Ishikawa (cell line): ENCODE data around the gene ABCA7.

Experiments used
- CEBPB ChIP-seq: IDR thresholded peaks from 2 replicates; pipeline ENCODE4 v1.6.1; 2012
- CREB1 ChIP-seq: IDR thresholded peaks from 2 replicates; pipeline ENCODE4 v1.6.1; 2012; ENCODE audit warnings: low read depth
- EGR1 ChIP-seq: IDR thresholded peaks from 2 replicates; pipeline ENCODE4 v1.6.1; 2012
- EP300 ChIP-seq: IDR thresholded peaks from 2 replicates; pipeline ENCODE4 v1.6.1; 2012; ENCODE audit warnings: borderline replicate concordance
- FOXM1 ChIP-seq: IDR thresholded peaks from 2 replicates; pipeline ENCODE4 v1.6.1; 2012; ENCODE audit warnings: low read depth, borderline replicate concordance
- NFIC ChIP-seq: IDR thresholded peaks from 2 replicates; pipeline ENCODE4 v1.6.1; 2012
- RAD21 ChIP-seq: IDR thresholded peaks from 2 replicates; pipeline ENCODE4 v1.6.1; 2012; ENCODE audit warnings: low read depth
- TAF1 ChIP-seq: IDR thresholded peaks from 2 replicates; pipeline ENCODE4 v1.6.1; 2012; ENCODE audit warnings: low read depth, mild to moderate bottlenecking
- TCF12 ChIP-seq: IDR thresholded peaks from 2 replicates; pipeline ENCODE4 v1.6.1; 2012; ENCODE audit warnings: low read depth
- TEAD4 ChIP-seq: IDR thresholded peaks from 2 replicates; pipeline ENCODE4 v1.6.1; 2012
- YY1 ChIP-seq: IDR thresholded peaks from 2 replicates; pipeline ENCODE4 v1.6.1; 2012; ENCODE audit warnings: low read depth
- ZBTB7A ChIP-seq: IDR thresholded peaks from 2 replicates; pipeline ENCODE4 v1.6.1; 2012; ENCODE audit warnings: low read depth
- TF ChIP-seq, protein P1 (sequence below): IDR thresholded peaks from 2 replicates; pipeline ENCODE4 v1.6.1; 2012
- TF ChIP-seq, protein P2 (sequence below): IDR thresholded peaks from 2 replicates; pipeline ENCODE4 v1.6.1; 2012; ENCODE audit warnings: low read depth, mild to moderate bottlenecking
- TF ChIP-seq, protein P3 (sequence below): IDR thresholded peaks from 2 replicates; pipeline ENCODE4 v1.6.1; 2012

ABCA7 gene

DNA sequence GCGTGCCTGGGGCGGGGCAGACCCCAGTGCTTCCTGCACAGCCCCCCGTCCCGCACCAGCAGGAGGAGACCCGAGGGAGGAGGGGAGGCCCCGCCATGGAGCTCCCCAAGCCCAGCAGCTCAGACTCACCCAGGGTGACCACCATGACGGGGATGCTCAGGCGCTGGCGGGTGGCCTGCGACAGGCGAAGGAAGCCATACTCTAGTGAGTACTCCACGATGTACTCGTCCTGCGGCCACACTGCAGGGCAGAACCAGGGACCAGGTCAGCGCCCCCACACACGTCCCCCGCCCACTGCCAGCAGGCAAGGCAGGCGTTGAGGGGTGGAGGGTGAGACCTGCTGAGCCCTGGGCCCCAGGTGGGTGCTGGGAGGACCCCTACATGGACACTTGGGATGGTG, 27.6 kb upstream of the ABCA7 start:
- TF ChIP-seq EGR1 (no peak), TAF1 (no peak)

DNA sequence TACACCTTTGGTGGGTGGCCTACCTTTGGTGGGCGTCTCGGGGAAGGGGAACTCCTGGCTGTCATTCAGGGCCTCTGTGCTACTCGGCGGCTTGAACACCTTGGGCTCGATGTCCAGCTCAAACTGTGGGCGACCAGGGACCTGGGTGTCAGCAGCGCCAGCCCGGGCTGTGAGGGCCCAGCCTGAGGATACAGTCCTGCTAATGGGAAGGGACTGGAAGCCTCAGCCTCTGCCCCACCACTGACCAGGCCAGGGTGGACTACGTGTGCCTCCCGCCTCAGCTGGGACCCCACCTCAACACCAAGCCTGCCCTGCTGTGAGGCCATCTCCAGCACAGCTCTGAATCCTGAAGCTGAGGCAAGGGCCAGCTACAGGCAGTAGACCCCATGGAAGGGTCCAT, 26.7 kb upstream of the ABCA7 start:
- TF ChIP-seq YY1 (no peak), CEBPB (no peak), FOXM1 (no peak), TEAD4 (no peak), CREB1 (no peak), TAF1 (no peak), EGR1 (no peak), ZBTB7A (no peak), RAD21 (no peak), TCF12 (no peak)
- TF ChIP-seq, protein P1, sequence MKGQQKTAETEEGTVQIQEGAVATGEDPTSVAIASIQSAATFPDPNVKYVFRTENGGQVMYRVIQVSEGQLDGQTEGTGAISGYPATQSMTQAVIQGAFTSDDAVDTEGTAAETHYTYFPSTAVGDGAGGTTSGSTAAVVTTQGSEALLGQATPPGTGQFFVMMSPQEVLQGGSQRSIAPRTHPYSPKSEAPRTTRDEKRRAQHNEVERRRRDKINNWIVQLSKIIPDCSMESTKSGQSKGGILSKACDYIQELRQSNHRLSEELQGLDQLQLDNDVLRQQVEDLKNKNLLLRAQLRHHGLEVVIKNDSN, result no peak
- TF ChIP-seq, protein P2, sequence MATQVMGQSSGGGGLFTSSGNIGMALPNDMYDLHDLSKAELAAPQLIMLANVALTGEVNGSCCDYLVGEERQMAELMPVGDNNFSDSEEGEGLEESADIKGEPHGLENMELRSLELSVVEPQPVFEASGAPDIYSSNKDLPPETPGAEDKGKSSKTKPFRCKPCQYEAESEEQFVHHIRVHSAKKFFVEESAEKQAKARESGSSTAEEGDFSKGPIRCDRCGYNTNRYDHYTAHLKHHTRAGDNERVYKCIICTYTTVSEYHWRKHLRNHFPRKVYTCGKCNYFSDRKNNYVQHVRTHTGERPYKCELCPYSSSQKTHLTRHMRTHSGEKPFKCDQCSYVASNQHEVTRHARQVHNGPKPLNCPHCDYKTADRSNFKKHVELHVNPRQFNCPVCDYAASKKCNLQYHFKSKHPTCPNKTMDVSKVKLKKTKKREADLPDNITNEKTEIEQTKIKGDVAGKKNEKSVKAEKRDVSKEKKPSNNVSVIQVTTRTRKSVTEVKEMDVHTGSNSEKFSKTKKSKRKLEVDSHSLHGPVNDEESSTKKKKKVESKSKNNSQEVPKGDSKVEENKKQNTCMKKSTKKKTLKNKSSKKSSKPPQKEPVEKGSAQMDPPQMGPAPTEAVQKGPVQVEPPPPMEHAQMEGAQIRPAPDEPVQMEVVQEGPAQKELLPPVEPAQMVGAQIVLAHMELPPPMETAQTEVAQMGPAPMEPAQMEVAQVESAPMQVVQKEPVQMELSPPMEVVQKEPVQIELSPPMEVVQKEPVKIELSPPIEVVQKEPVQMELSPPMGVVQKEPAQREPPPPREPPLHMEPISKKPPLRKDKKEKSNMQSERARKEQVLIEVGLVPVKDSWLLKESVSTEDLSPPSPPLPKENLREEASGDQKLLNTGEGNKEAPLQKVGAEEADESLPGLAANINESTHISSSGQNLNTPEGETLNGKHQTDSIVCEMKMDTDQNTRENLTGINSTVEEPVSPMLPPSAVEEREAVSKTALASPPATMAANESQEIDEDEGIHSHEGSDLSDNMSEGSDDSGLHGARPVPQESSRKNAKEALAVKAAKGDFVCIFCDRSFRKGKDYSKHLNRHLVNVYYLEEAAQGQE, result no peak
- TF ChIP-seq, protein P3, sequence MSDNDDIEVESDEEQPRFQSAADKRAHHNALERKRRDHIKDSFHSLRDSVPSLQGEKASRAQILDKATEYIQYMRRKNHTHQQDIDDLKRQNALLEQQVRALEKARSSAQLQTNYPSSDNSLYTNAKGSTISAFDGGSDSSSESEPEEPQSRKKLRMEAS, result no peak

DNA sequence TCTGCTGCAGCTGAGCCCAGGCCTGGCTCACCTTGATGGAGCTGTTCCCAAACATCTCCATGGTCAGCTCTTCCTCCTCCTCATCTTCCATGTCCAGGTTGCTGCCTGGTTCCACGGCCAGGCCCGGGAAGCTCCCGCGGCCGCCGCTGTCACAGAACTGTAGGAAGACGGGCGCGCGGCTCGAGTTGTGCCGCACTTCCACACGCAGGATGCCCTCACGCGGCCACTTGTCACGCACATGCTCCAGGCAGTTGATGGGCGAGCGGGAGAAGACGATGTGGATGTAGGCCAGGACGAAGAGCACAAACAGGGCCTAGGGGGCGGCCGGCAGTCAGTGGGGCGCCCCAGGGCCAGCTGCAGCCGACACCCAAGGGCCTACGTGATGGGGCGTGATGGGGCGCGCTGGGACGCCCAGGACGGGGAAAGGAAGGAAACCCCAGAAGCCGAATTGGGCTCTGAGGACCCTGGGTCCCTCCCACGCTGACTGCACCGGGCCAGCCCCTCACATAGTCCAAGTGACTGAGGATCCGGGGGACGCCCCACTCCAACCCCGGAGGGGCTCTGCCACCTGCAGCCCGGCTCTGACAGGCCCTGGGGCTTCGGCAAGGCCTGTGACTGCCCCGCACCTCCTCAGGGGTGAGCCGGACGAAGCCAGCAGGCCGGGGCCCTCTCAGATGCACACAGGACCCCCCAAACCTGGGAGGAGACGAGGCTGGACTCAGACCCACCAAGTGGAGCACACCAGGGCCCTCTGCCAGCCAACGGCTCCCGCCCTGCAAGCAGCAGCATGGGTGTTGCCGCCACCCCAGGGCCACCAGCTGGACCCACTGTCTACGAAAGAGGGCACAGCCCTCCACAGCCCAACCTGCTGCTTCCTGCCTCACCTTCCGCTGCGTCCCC, 25.5 kb upstream of the ABCA7 start:
- TF ChIP-seq EP300 (no peak), RAD21 (no peak), YY1 (no peak), TAF1 (no peak), NFIC (no peak)

DNA sequence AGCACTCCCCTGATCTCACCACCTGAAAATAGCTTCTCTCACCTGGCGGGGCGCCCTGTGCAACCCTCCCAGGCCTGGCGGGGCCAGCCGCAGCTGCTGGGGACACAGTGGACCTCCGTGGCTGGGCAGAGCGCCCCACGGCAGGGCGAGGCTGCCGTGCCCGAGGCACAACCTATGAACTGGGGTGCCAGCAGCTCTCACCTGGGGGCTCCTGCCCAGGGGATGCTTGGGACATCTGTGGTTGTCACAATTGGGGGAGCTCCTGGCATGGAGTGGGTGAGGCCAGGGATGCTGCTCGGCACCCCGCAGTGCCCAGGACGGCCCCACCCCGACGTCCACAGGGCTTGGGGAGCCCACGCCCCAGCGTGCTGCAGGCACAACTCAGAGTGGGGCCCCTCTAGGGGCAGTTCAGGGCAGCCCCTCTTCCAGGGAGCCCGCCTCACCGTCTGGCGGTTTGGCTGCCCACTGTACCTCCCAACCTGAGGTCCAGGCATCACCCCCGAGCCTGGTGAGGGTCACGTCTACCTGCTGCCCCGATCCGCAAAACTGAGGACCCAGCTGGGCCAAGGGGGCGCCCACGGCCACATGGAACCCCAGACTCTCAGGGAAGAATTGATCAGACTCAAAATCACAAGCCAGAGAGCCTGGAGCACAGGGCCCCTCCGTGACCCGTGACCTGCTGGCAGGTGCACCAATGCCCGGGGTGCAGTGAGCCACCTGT, 24.7 kb upstream of the ABCA7 start:
- TF ChIP-seq TCF12, result no peak

DNA sequence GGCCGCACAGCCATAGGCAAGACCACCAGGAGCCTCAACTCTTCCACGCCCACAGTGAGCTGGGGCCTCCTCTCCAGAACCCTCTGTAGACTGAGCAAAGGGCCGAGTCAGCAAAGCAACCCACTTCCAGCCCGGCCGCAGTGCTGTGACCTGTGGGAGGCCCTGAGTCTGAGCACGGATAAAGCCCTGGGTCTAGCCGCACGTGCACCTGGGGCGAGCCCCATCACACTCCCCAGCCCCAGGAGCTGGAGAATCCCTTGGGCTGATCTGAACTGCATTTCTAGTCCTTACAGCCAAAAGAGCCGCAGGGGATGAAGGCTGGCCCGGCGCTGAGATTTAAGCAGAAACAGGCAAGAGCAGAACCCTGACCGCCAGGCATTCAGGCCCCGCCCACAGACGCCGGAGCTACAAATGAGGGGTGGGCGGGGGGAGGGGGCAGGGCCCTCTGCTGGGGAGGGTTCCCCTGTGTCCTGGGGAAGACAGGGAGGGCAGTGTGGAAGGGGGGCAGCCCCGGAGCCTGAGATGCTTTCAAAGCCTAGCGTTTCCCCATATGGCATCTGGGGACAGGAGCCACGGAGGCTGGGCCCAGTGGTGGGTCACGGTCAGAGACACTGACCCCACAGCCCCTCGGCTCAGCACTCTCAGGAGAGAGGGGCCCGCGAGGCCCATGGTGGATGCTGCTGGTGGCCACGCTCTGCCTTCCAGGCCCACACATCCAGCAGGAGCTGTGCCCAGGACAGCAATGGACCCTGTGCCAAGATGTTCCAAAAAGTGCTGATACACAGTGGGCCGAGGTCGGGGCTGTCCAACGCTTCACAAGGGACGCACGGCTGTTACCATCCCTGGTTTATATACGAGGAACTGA, 23.9 kb upstream of the ABCA7 start:
- TF ChIP-seq, protein P1, result no peak
- TF ChIP-seq, protein P3, result no peak
- no peak for TF ChIP-seq RAD21

DNA sequence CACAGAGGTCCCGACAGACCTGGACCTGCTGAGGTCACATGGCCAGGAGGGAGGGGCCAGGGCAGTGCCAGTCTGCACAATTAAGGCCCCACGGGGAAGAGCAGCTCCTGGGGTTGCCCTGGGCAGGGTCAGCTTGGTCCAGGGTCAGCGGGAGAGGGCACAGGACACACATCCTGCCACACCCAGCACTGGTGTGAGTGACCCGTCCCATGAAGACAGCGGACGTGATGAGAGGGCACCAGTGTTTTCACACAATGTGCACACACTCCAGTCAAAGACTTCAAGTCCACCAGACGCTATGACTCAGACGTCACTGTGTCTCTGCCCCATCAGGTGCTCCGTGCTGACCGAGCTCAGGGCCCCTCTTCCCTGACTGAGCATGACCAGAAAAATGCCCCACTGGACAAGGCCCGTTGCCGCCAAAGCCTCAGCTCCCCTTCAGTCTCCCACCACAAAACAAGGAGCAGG, 23.2 kb upstream of the ABCA7 start:
- TF ChIP-seq TAF1 (no peak), EGR1 (no peak)
- TF ChIP-seq, protein P1, result peak; percentile 68

DNA sequence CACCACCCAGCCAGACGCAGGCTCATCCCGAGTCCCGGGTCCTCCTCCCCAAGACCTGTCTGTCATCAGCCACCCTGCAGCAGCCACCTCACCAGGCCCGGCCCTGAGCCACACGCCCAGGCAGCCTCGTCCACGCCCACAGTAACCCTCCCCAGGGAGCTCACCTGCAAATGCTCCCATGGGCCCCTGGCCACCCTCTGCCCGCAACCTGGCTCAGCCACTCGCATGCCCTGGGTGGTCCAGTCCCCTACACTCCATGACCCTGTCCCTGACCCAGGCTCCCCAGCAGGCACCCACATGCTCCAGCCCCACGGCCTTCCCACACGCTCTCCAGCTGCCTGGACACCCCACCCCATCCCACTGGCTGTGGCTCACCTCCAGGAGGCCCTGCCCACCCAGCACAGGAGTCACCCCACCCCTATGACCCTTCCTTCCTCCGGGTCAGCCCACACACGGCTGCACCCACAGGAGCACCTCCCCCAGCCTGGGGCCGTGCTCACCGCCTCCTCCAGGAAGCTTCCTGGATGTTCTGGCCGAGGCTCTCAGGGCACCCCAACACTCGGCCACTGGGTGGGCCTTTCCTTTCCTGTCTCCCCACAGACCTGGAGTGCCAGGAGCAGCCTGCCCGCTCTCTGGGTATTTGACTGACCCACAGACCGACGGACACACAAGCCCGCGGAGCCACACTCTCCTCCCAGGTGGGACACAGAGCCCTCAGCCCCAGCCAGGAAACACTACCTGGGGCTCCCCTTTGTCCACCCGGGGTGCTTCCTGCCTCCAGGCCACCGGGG, 22.6 kb upstream of the ABCA7 start:
- TF ChIP-seq TAF1, result no peak
- TF ChIP-seq EP300, result no peak
- TF ChIP-seq, protein P3, result no peak
- TF ChIP-seq YY1, result no peak
- TF ChIP-seq NFIC, result no peak
- TF ChIP-seq ZBTB7A, result 0 out of 2 replicates have a peak, but pooled peaks have one; percentile 44
- no peak for TF ChIP-seq TEAD4
- TF ChIP-seq, protein P1, result no peak
- no peak for TF ChIP-seq EGR1
- peak; percentile 33; the same call in 1 of the 2 replicates for TF ChIP-seq TCF12
- no peak for TF ChIP-seq FOXM1
- TF ChIP-seq, protein P2, result no peak
- no peak for TF ChIP-seq CEBPB
- TF ChIP-seq CREB1, result no peak
- TF ChIP-seq RAD21, result no peak
